Activated T-cell treated with anti-CD3 and anti-CD28 coated beads for 4 hours (primary cell): Measurements from ENCODE around the gene STARD13.

Source experiments
- DNase-seq: peaks from one replicate; pipeline ENCODE4 v3.0.0-alpha.2; 2020

STARD13 gene

DNA sequence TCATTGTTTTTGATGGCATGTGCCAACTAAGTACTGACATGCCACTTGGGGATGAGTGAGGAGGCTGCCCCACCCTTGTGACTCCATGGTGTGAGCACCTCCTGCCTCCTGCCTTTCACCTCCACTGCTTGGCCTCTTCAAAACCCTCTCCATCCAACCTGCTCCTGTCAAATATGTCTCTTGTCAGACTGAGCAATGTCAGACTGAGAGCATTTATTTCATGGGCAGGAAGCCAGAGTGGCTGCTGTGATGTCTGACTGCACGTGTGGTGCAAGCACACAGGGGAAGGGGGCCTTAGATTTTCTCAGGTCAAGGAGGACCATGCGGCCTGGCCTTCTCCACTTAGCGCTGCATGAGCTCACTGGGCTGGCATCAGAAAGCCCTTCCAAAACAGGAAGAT is 68.3 kb downstream of the STARD13 start:
- no peak for DNase-seq

DNA sequence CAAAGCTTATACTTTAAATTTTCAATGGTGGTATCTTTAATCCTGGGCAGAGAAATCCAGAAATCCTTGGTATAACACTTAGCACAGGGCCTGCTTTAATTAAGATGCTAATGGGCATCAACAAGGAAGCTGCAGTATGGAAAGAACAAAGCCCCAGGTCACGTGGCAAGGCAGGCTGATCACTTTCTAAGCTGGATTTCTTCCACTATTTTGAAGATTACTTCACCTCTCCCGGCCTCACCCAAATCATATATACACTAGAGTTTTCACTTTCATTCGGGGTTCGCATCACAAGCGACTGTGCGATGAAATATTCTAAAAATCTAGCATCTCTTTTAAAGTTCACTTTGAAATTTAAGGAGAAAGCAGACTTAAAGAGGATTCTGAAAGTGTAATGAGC is 71.8 kb downstream of the STARD13 start:
- DNase-seq = no peak

GRCh38 chr13:33213024-33213768 is 72.4 kb downstream of the STARD13 start:
- no peak for DNase-seq

DNA sequence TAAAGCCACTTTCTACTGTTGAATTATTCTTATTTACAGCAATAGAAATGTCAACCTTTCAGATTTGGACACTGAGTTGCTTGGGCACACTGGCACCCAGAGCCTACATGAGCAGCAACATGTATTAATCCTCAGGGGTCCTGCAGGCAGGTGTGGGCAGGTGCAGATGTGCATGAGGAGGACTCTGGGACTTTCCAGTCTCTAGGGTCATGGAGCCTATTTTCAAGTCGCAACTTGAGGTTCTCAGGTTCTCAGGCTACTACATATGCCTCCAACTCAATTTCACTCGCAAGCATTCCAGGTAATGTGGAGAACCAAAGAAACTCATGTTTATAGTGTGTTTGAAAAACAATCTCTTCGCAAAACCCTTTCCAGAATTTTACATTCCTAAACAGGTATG is 73.2 kb downstream of the STARD13 start:
- DNase-seq = no peak

DNA sequence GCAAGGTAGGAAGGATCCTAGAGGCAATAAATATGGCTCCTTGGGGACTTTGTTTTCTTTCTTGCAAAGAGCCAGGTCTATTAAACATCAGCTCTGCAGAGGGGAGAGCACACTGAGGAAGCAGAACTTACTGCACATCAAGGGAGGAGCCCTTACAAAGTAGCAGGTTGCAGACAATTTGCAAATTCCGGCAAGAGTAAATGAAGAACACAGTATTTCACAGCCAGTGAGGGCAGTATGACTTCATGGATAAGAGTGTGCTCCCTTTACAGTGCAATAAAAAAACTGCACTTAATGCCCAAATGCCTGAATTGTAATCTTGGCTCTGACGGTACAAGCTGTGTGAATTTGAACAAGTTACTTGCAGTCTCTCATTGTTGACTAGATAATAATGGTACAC is 75.5 kb downstream of the STARD13 start:
- DNase-seq = no peak

DNA sequence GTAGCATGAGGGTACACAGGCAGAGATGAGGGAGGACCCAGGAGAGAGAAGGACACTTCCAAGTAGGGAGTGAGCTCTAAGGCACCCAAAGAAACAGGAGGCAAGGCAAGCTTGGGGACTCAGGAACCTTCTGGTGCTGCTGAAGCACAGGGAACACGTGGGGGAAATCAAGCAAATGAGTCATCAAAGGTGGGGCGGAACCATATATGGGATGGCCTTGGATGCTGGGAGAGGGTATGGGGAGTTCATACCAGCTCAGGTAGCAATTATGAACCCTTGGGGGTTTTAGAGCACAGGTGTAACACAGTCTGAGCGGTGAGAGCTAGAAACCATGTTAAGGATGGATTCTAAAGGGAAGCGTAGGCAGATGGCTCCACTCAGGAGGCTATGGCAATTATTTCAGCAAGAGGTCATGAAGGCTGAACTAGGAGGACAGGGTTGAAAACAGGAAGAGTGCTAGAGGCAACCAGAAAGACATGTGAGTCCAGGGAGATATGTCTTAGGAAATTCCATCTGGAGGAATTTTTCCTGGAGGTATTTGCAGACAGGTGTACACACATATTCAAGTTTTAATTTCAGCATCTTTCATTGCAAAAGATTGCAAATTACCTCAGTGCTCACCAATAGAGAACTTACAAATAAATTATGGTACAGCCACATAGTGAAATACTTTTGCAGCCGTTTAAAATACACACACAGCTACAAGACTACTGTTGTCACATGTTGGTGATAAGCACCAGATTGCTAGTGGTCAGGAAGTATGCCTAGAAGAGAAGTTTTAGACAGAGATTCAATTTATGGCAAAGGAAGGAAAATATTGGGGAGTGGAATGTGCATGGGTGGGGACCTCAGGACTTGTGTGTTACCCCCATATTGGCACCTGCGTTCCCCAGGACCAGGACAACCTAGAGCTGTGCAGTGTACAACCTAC is 77.0 kb downstream of the STARD13 start:
- DNase-seq = no peak

DNA sequence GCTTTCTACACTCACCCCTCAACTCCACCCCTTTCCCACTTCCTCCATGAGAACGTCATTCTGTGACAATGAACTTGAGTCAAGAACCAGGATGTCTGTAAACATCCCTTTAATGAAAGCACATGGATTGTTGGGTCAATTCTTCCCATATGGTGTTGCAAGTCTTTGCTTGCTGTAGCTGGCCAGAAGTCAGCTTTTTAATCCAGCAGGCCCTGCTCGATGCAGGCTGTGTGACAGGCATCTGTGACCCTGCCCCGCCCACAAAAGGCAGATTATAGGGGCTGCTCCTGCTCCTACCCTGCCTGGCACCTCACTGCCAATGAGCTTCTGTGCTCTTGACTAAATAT is 78.0 kb downstream of the STARD13 start:
- DNase-seq = no peak

DNA sequence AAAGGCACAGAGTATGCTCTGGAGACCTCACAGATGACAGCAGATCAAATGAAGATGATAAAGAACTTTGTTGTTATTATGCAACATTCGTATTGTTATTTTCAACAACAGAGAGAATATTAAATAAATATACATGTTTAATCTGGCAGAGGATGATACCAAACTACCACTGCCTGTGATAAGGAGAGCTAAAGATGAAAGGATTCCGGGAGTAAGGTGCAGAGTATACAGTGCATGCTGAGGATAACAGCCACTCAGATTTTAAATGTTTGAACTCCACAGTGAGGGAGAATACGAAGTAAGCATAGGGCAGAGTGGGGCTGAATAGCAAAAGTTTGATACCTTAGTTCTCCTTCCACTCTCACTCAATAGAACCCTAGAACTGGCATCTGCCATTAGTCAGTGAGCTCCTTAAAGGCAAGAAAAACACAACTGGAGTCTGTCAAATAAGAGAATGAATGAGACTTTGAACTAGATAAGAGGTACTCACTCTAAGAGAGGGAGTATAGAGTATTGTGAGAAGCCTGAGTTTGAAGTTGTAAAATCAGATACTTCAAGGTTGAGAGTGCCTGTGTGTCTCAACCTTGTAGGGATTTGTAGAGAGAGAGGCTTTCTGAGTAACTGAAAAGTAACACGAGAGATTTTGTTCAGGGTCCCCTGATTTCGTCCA is 78.5 kb downstream of the STARD13 start:
- DNase-seq = no peak

GRCh38 chr13:33206425-33206824 is 79.1 kb downstream of the STARD13 start:
- DNase-seq = no peak

DNA sequence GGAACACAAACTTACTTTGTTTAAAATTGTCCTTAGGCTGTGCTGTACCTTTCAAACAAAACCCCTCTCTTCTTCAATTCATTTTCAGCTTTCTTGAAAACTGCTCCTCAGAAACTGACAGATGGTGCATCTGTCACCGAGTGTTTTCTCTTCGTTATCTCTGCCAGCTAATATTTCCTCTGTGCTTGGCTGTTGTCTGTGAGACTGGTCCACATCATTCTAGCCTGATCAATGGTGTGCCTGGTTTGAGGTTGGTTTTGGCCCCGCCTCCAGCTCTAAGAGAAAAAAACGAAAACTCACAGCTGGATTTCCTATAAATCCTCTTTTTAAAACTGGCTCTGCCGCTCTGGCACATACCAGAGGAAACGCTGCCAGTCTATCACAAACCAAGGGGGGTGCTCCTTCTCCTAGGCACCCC is 79.7 kb downstream of the STARD13 start:
- DNase-seq = no peak

- DNase-seq = no peak
These were observed 80.3 kb downstream of the STARD13 start for GRCh38 chr13:33205224-33205623.

DNA sequence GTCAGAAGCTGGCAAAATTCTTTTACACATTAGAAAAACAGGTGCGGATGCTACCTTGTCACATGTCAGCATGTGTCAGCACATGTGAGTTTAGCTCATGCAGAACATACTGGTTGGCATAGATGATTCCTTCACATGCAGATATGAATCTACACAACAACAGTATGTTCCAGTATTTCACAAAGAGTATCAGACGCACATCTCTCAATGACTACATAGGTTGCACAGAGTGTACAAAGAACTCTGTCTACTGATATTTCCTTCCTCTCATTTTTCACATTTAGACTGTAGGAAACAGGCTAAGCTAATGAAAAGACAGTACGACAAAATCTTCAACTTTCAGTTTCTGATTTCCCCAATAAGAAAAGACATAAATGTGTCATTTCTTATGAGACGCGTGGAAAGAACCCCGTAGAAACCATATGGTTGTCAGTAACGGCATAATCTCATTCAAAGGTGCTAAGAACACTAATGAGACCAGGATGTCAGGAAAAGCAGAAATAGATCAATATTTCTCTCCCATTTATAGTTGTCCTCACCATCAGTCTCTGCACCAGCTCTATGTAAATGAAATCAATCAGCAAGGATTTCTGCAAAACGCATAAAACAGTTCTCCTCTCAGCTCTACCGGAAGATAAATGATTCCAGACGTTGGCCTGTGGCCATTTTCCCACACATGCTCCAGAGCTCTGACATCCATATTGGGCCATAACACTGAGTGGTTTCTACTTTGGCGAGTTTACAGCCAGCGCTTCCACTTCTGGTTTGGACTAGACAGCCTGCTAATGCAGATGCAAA is 81.2 kb downstream of the STARD13 start:
- no peak for DNase-seq

GRCh38 chr13:33202644-33203169 is 82.8 kb downstream of the STARD13 start:
- no peak for DNase-seq

- DNase-seq = no peak
These were observed 83.9 kb downstream of the STARD13 start for GRCh38 chr13:33201659-33202058.

DNA sequence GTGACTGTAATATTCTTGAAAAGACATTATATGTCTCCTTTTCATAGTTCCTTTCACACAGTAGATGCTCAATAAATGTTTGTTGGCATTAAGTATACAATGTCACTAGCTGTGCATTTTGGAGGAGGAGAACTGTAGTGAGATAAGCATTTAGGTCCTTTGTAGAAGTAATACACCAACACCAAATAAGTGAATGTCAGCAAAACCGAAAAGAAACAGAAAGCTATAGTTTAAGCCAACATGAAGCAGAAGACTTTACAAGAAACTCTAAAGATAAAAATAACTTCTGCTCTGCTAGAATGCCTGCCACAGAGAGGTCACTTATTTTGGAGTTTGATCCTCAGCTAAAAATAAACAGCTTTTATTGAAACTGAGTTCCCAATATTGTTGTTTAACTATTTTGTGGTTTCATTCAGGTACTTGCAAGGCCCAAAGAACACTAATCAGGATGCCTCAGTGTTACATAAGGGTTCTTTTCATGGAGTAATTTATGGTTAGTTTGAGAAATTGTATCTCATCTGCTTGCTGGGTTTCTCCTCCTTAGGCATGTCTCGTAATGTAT is 86.2 kb downstream of the STARD13 start:
- DNase-seq = no peak

- no peak for DNase-seq
These were observed 88.0 kb downstream of the STARD13 start for GRCh38 chr13:33197541-33197971.

GRCh38 chr13:33196767-33197166 is 88.8 kb downstream of the STARD13 start:
- DNase-seq = no peak

GRCh38 chr13:33195693-33196464 is 89.7 kb downstream of the STARD13 start:
- DNase-seq = no peak

DNA sequence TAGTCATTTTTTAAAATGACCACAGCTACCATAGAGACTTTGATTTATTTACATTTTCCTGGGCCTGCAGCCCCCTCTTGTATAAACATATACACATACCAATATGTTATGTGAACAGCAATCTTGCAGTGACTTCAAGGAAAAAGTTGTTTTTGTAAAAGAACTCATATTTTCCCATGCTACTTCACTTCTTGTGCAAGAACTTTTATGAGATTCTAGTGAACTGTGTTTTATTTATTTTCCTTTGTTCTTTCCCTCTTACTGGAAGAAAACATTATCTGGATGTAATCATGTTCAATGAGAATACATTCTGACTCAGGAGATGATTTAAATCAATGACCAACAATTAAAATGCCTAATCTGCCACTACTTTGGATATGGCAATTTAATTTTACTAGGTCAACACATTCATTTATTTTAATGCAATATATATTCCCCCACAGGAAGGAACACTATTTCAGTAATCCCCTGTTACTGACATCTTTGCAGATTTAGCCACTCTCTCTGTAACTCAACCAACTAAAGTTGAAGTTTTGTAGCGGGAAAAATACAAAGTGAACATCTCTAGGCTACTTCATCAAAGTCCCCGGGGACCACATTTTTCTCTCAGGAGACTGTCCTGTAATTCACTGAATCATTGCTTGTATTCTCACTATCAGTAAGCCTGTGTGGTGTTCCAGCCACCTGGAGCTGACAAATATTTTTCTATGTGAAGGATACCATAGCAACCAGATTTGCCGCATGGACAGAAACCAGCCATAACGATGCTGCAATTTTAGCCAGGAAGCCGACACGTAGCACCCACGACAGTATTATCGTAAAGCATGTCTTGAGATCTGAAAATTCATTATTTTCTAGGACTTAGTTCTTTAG is 90.5 kb downstream of the STARD13 start:
- no peak for DNase-seq

DNA sequence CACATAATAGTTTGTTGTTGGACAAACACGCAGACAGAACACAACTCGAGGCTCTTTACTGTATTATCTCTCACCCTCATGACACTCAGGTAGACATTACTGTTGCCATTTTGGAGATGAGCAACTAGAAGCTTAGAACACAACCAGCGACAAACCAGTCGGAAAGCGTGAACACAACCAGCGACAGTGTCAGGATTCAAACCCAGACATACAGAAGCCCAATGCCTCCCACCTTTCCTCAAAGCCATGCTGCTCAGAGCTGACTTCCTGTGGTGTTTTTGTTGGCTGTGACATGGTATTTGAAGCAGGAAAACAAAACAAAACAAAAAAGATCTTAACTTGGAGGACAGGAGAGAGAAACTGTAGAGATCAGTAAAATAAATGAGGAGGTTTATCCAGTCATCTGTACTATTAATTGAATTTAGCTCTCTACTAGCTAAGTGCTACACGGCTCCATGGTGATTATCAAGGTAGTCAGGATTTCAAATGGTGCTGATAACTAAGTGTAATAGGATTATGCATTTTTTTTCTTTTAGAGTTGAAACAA is 92.1 kb downstream of the STARD13 start:
- no peak for DNase-seq
